ENCODE results near the gene RAB11B. TPM values are rescaled to one million over a fixed set of nuclear protein-coding genes. Genes with fewer than 3 reads are reported as not detected.
A peak's percentile ranks its signal among the peaks of the same experiment; 100 is the strongest.
"Not testable (repeated sequence)": the region's sequence is repeated elsewhere in the genome, so short reads cannot be mapped to it uniquely, and the experiment has no call there.

Gene RAB11B
- total RNA-seq, 1 donor from 2014 or later, result 100 TPM

- no peak for TF ChIP-seq CTCF (IDR thresholded peaks at IDR 0.05)
- ChIA-PET POLR2A (interaction anchor here (1.1 kb wide), 1 partner anchor 40 kb away, joined by 3 read pairs; the partner anchor contains the start of gene HNRNPM), CTCF (no interaction called here)
- no peaks in the 10 kb centered on the region for H3K9me3 Mint-ChIP-seq
- H3K27ac Mint-ChIP-seq, result no peak overlapping the region
- H3K4me1 Mint-ChIP-seq, result no peaks in the 10 kb centered on the region
- ATAC-seq (ENCODE audit: low read depth) (no peak), DNase-seq (no peak)
- peaks cover 45% of the 10 kb centered on the region for H3K36me3 Mint-ChIP-seq (ENCODE audit: low read depth)
- no peak overlapping the region for H3K4me3 Mint-ChIP-seq
- intact Hi-C loops (cut with micrococcal nuclease), result no loop called here
- no peaks in the 10 kb centered on the region for H3K27me3 Mint-ChIP-seq
These were observed 14.4 kb downstream of the RAB11B start for GRCh38 chr19:8404391-8405151.

- H3K27ac Mint-ChIP-seq; ATAC-seq (ENCODE audit: low read depth); H3K9me3 Mint-ChIP-seq; intact Hi-C loops (cut with micrococcal nuclease); H3K4me3 Mint-ChIP-seq; H3K27me3 Mint-ChIP-seq; H3K4me1 Mint-ChIP-seq; H3K36me3 Mint-ChIP-seq (ENCODE audit: low read depth); DNase-seq: not testable (repeated sequence)
- POLR2A ChIA-PET, result interaction anchor here (0.6 to 1.0 kb wide), 3 partner anchors 100 to 175 kb away, joined by 3 to 7 read pairs (median 7); partner anchors contain the start of gene ZNF414
- CTCF ChIA-PET, result interaction anchor here (2.5 kb wide), 1 partner anchor 95 kb away, joined by 9 read pairs; no protein-coding TSS in a partner anchor
These were observed 20.6 kb downstream of the RAB11B start for GRCh38 chr19:8410718-8411117.

GRCh38 chr19:8412783-8413628, 22.8 kb downstream of the RAB11B start, which contains the start of gene MARCHF2:
TSS of gene MARCHF2 (plus strand) at chr19:8413305. CDS start at chr19:8421841, 8,536 bp downstream.
- Mint-ChIP-seq H3K9me3 (no peaks in the 10 kb centered on the region), H3K4me1 (peaks cover 9% of the 10 kb centered on the region), H3K27me3 (no peaks in the 10 kb centered on the region), H3K36me3 (ENCODE audit: low read depth) (no peaks in the 10 kb centered on the region), H3K27ac (no peak within 1 kb of the TSS), H3K4me3 (peak within 1 kb of the TSS; percentile 70)
- ATAC-seq (ENCODE audit: low read depth), result peak; percentile 99
- POLR2A ChIA-PET, result interaction anchor here (0.7 to 4.7 kb wide), 14 partner anchors 8 to 202 kb away, joined by 3 to 56 read pairs (median 4); partner anchors contain the start of genes HNRNPM, MYO1F, NDUFA7 and RAB11B
- TF ChIP-seq CTCF (IDR thresholded peaks at IDR 0.05), result no peak
- CTCF ChIA-PET, result interaction anchor here (0.6 to 4.1 kb wide), 16 partner anchors 23 to 1074 kb away, joined by 3 to 44 read pairs (median 4); partner anchors contain the start of genes HNRNPM, MYO1F, RAB11B and ZNF414
- intact Hi-C loops (cut with micrococcal nuclease), result loop anchor here (1.0 to 2.0 kb wide), 7 partner anchors 23 to 230 kb away; partner anchors contain the start of genes HNRNPM and RAB11B
- peak; percentile 96 for DNase-seq

GRCh38 chr19:8413629-8413995, 23.5 kb downstream of the RAB11B start:
- Mint-ChIP-seq H3K9me3 (no peaks in the 10 kb centered on the region), H3K27me3 (no peaks in the 10 kb centered on the region), H3K4me1 (peaks cover 9% of the 10 kb centered on the region), H3K36me3 (ENCODE audit: low read depth) (no peaks in the 10 kb centered on the region), H3K4me3 (peak overlapping the region; percentile 70), H3K27ac (no peak overlapping the region)
- ATAC-seq (ENCODE audit: low read depth) (no peak), DNase-seq (no peak)
- CTCF ChIA-PET, result interaction anchor here (0.6 to 4.1 kb wide), 9 partner anchors 29 to 1075 kb away, joined by 3 to 44 read pairs (median 3); partner anchors contain the start of genes MYO1F and ZNF414
- POLR2A ChIA-PET, result interaction anchor here (0.7 to 4.7 kb wide), 15 partner anchors 7 to 203 kb away, joined by 3 to 56 read pairs (median 4); partner anchors contain the start of genes ANGPTL4, HNRNPM, MYO1F and NDUFA7
- intact Hi-C loops (cut with micrococcal nuclease), result loop anchor here (1.0 to 2.0 kb wide), 7 partner anchors 23 to 229 kb away; partner anchors contain the start of genes HNRNPM and RAB11B
- TF ChIP-seq CTCF (IDR thresholded peaks at IDR 0.05), result no peak

GRCh38 chr19:8416796-8417195, 26.6 kb downstream of the RAB11B start:
- Mint-ChIP-seq H3K9me3 (no peaks in the 10 kb centered on the region), H3K4me3 (no peak overlapping the region), H3K27ac (no peak overlapping the region), H3K27me3 (no peaks in the 10 kb centered on the region), H3K36me3 (ENCODE audit: low read depth) (peaks cover under 1% of the 10 kb centered on the region), H3K4me1 (peaks cover 6% of the 10 kb centered on the region)
- intact Hi-C loops (cut with micrococcal nuclease), result no loop called here
- ATAC-seq (ENCODE audit: low read depth) (no peak), DNase-seq (no peak)
- CTCF ChIA-PET, result no interaction called here
- POLR2A ChIA-PET, result interaction anchor here (0.6 to 0.7 kb wide), 2 partner anchors 93 to 99 kb away, joined by 3 to 5 read pairs; no protein-coding TSS in a partner anchor
- TF ChIP-seq CTCF (IDR thresholded peaks at IDR 0.05), result no peak

All from activated B cell treated with CpG ODN at 0.5 μM for 24 hours (primary cell).